ENCODE results near the gene TGFA.

- TF ChIP-seq, protein P1, sequence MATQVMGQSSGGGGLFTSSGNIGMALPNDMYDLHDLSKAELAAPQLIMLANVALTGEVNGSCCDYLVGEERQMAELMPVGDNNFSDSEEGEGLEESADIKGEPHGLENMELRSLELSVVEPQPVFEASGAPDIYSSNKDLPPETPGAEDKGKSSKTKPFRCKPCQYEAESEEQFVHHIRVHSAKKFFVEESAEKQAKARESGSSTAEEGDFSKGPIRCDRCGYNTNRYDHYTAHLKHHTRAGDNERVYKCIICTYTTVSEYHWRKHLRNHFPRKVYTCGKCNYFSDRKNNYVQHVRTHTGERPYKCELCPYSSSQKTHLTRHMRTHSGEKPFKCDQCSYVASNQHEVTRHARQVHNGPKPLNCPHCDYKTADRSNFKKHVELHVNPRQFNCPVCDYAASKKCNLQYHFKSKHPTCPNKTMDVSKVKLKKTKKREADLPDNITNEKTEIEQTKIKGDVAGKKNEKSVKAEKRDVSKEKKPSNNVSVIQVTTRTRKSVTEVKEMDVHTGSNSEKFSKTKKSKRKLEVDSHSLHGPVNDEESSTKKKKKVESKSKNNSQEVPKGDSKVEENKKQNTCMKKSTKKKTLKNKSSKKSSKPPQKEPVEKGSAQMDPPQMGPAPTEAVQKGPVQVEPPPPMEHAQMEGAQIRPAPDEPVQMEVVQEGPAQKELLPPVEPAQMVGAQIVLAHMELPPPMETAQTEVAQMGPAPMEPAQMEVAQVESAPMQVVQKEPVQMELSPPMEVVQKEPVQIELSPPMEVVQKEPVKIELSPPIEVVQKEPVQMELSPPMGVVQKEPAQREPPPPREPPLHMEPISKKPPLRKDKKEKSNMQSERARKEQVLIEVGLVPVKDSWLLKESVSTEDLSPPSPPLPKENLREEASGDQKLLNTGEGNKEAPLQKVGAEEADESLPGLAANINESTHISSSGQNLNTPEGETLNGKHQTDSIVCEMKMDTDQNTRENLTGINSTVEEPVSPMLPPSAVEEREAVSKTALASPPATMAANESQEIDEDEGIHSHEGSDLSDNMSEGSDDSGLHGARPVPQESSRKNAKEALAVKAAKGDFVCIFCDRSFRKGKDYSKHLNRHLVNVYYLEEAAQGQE (IDR thresholded peaks at IDR 0.05; ENCODE audit: insufficient read depth in 1 of 2, low read depth in 2 of 2, low read length in 1 of 2), result no peak
- TF ChIP-seq, protein P2, sequence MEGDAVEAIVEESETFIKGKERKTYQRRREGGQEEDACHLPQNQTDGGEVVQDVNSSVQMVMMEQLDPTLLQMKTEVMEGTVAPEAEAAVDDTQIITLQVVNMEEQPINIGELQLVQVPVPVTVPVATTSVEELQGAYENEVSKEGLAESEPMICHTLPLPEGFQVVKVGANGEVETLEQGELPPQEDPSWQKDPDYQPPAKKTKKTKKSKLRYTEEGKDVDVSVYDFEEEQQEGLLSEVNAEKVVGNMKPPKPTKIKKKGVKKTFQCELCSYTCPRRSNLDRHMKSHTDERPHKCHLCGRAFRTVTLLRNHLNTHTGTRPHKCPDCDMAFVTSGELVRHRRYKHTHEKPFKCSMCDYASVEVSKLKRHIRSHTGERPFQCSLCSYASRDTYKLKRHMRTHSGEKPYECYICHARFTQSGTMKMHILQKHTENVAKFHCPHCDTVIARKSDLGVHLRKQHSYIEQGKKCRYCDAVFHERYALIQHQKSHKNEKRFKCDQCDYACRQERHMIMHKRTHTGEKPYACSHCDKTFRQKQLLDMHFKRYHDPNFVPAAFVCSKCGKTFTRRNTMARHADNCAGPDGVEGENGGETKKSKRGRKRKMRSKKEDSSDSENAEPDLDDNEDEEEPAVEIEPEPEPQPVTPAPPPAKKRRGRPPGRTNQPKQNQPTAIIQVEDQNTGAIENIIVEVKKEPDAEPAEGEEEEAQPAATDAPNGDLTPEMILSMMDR (IDR thresholded peaks at IDR 0.05), result no peak
- TF ChIP-seq POLR2AphosphoS5 (IDR thresholded peaks at IDR 0.05; ENCODE audit: low read depth, low read length) (no peak), SIN3A (IDR thresholded peaks at IDR 0.05; ENCODE audit: borderline replicate concordance, insufficient read depth, low read depth, low read length) (no peak), TCF7L2 (IDR thresholded peaks at IDR 0.05; ENCODE audit: low read depth, low read length) (no peak)
Measured at GRCh38 chr2:70403267-70404053, 150.2 kb downstream of the TGFA start.
